ENCODE results near the gene SMURF1. TPM values are rescaled to one million over a fixed set of nuclear protein-coding genes. Genes with fewer than 3 reads are reported as not detected.
A peak's percentile ranks its signal among the peaks of the same experiment; 100 is the strongest.

The SMURF1 gene
- total RNA-seq, 8 experiments from 2014 or later: 11.1 to 24.6 (median 17.2) TPM

DNA sequence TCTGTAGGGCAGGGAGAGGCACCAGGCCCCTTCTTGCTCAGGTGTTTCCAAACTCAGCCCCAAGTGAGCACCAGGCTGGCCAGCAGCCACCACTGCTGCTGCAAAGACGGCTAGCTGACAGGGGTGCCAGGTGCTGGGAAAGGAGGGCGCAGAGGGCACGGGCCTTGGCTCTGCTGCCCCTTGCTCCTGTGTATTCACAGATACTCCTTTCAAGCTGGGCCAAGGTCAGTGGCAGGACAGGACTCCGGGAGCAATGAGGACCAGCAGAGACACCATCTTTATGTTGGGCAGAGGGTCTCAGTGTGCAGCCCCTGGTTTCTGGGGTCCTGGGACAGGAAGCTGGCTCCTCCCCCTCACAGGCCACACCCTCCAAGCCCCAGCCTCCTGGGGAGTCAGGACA lies 110.1 kb downstream of the SMURF1 start:
- WGBS, 10 experiments: 100% methylated on average over 1 of the region's 4 CpGs; no CpG with 5 or more reads in 9 of the 10 experiments
- in situ Hi-C loops (cut with MboI; ENCODE audit: low pct_unique_long_range_greater_than_20kb in 2 of 9, low sequenced_read_pairs in 9 of 9, unreplicated experiment in 9 of 9): loop anchor here in 4 of 9 experiments (25.0 kb wide), 1 partner anchor 279 kb away; no protein-coding TSS in a partner anchor
- peak in 1 of 8 experiments; percentile 15 for ATAC-seq (replicated peaks in 6 of 8)
- H3K4me1 ChIP-seq (replicated peaks in 1 of 2): no peaks in the 10 kb centered on the region
- no peak overlapping the region for H3K4me3 ChIP-seq
- H3K27ac ChIP-seq: no peak overlapping the region

DNA sequence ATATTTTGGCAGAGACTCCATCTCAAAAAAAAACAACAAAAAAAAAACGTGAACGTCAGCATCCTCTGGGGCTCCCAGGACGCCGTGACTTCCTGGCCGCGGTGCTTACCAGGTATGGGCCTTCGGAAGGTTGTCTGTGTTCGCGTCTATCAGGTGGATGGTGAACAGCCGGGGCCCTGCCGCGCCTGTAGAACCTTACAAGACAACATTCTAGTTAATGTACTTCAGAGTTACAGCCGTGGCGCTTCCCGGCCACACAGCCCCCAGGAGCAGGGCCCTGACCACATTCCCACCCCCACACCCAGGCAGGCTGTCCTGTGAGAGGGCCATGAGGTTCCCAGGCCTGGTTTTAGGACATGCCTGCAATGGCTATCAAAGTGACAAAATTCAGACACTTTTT lies 111.0 kb downstream of the SMURF1 start:
- ATAC-seq (replicated peaks in 6 of 8): no peak
- in situ Hi-C loops (cut with MboI; ENCODE audit: low pct_unique_long_range_greater_than_20kb in 2 of 9, low sequenced_read_pairs in 9 of 9, unreplicated experiment in 9 of 9): loop anchor here in 4 of 9 experiments (25.0 kb wide), 1 partner anchor 279 kb away; no protein-coding TSS in a partner anchor
- no peak overlapping the region for H3K27ac ChIP-seq
- no peak overlapping the region for H3K4me3 ChIP-seq
- H3K4me1 ChIP-seq (replicated peaks in 1 of 2): no peaks in the 10 kb centered on the region
- 75 to 100% (median 92%) methylated on average over 1 to 12 of the region's 15 CpGs; no CpG with 5 or more reads in 2 of the 10 experiments for WGBS, 10 experiments

- Histone ChIP-seq H3K4me1 (replicated peaks in 1 of 2) (no peaks in the 10 kb centered on the region), H3K4me3 (no peak overlapping the region), H3K27ac (no peak overlapping the region)
- WGBS, 10 experiments: 83 to 100% (median 98%) methylated on average over 1 to 7 of the region's 7 CpGs; no CpG with 5 or more reads in 5 of the 10 experiments
- ATAC-seq (replicated peaks in 6 of 8): no peak
- in situ Hi-C loops (cut with MboI; ENCODE audit: low pct_unique_long_range_greater_than_20kb in 2 of 9, low sequenced_read_pairs in 9 of 9, unreplicated experiment in 9 of 9): loop anchor here in 4 of 9 experiments (25.0 kb wide), 1 partner anchor 281 kb away; no protein-coding TSS in a partner anchor
These were observed 112.4 kb downstream of the SMURF1 start for GRCh38 chr7:99031496-99031895.

- Histone ChIP-seq H3K4me1 (replicated peaks in 1 of 2) (no peaks in the 10 kb centered on the region), H3K4me3 (no peak overlapping the region), H3K27ac (no peak overlapping the region)
- in situ Hi-C loops (cut with MboI; ENCODE audit: low pct_unique_long_range_greater_than_20kb in 2 of 9, low sequenced_read_pairs in 9 of 9, unreplicated experiment in 9 of 9): loop anchor here in 4 of 9 experiments (25.0 kb wide), 1 partner anchor 281 kb away; no protein-coding TSS in a partner anchor
- peak in 1 of 8 experiments; percentile 73 for ATAC-seq (replicated peaks in 6 of 8)
- 20 to 100% (median 96%) methylated on average over 1 to 5 of the region's 5 CpGs; no CpG with 5 or more reads in 1 of the 10 experiments for WGBS, 10 experiments
These were observed 113.0 kb downstream of the SMURF1 start for GRCh38 chr7:99030951-99031350.

GRCh38 chr7:99030457-99030856 lies 113.5 kb downstream of the SMURF1 start:
- in situ Hi-C loops (cut with MboI; ENCODE audit: low pct_unique_long_range_greater_than_20kb in 2 of 9, low sequenced_read_pairs in 9 of 9, unreplicated experiment in 9 of 9): loop anchor here in 4 of 9 experiments (25.0 kb wide), 1 partner anchor 282 kb away; no protein-coding TSS in a partner anchor
- ATAC-seq (replicated peaks in 6 of 8): no peak
- WGBS, 10 experiments: 88 to 100% (median 100%) methylated on average over 1 to 4 of the region's 6 CpGs; no CpG with 5 or more reads in 5 of the 10 experiments
- no peak overlapping the region for H3K27ac ChIP-seq
- H3K4me3 ChIP-seq: no peak overlapping the region
- no peaks in the 10 kb centered on the region for H3K4me1 ChIP-seq (replicated peaks in 1 of 2)

- H3K4me1 ChIP-seq (replicated peaks in 1 of 2): no peaks in the 10 kb centered on the region
- no peak overlapping the region for H3K4me3 ChIP-seq
- in situ Hi-C loops (cut with MboI; ENCODE audit: low pct_unique_long_range_greater_than_20kb in 2 of 9, low sequenced_read_pairs in 9 of 9, unreplicated experiment in 9 of 9): loop anchor here in 4 of 9 experiments (25.0 kb wide), 1 partner anchor 283 kb away; no protein-coding TSS in a partner anchor
- 73 to 100% (median 92%) methylated on average over 2 to 7 of the region's 9 CpGs; no CpG with 5 or more reads in 1 of the 10 experiments for WGBS, 10 experiments
- no peak overlapping the region for H3K27ac ChIP-seq
- ATAC-seq (replicated peaks in 6 of 8): no peak
These were observed 114.2 kb downstream of the SMURF1 start for GRCh38 chr7:99029466-99030435.

GRCh38 chr7:99028261-99028973 lies 115.5 kb downstream of the SMURF1 start:
- Histone ChIP-seq H3K4me3 (no peak overlapping the region), H3K27ac (no peak overlapping the region), H3K4me1 (replicated peaks in 1 of 2) (no peaks in the 10 kb centered on the region)
- ATAC-seq (replicated peaks in 6 of 8): peak in 2 of 8 experiments; percentile 11 to 21
- in situ Hi-C loops (cut with MboI; ENCODE audit: low pct_unique_long_range_greater_than_20kb in 2 of 9, low sequenced_read_pairs in 9 of 9, unreplicated experiment in 9 of 9): loop anchor here in 4 of 9 experiments (25.0 kb wide), 1 partner anchor 284 kb away; no protein-coding TSS in a partner anchor
- 95 to 100% (median 97%) methylated on average over 1 to 16 of the region's 27 CpGs; no CpG with 5 or more reads in 2 of the 10 experiments for WGBS, 10 experiments

- ATAC-seq (replicated peaks in 6 of 8): no peak
- H3K4me3 ChIP-seq: no peak overlapping the region
- WGBS, 10 experiments: 86 to 100% (median 91%) methylated on average over 1 to 19 of the region's 20 CpGs; no CpG with 5 or more reads in 1 of the 10 experiments
- no peak overlapping the region for H3K27ac ChIP-seq
- no peaks in the 10 kb centered on the region for H3K4me1 ChIP-seq (replicated peaks in 1 of 2)
- in situ Hi-C loops (cut with MboI; ENCODE audit: low pct_unique_long_range_greater_than_20kb in 2 of 9, low sequenced_read_pairs in 9 of 9, unreplicated experiment in 9 of 9): loop anchor here in 4 of 9 experiments (25.0 kb wide), 1 partner anchor 284 kb away; no protein-coding TSS in a partner anchor
These were observed 116.1 kb downstream of the SMURF1 start for GRCh38 chr7:99027841-99028240.

DNA sequence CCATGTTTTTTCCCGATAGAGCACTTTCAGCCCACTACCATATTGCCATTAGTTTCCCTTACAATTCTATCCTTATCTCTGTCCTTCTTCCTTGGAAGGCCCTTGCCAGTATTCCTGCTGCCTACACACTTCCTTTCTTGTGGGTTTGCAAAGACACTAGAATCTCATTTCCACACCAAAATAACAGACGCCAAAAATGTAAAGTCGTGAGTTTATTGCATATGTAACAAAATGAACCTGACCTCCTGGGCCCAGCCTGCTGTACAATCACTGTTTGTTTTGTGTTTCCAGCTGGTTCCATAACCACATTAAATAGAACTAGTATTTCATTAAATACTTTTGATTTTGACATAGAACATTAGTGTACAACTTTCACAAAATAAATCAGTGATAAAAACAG lies 116.7 kb downstream of the SMURF1 start:
- 36 to 100% (median 93%) methylated on average over 2 to 3 of the region's 3 CpGs; no CpG with 5 or more reads in 1 of the 10 experiments for WGBS, 10 experiments
- no peak for ATAC-seq (replicated peaks in 6 of 8)
- Histone ChIP-seq H3K4me3 (no peak overlapping the region), H3K27ac (no peak overlapping the region), H3K4me1 (replicated peaks in 1 of 2) (no peaks in the 10 kb centered on the region)
- in situ Hi-C loops (cut with MboI; ENCODE audit: low pct_unique_long_range_greater_than_20kb in 2 of 9, low sequenced_read_pairs in 9 of 9, unreplicated experiment in 9 of 9): loop anchor here in 4 of 9 experiments (25.0 kb wide), 1 partner anchor 285 kb away; no protein-coding TSS in a partner anchor

DNA sequence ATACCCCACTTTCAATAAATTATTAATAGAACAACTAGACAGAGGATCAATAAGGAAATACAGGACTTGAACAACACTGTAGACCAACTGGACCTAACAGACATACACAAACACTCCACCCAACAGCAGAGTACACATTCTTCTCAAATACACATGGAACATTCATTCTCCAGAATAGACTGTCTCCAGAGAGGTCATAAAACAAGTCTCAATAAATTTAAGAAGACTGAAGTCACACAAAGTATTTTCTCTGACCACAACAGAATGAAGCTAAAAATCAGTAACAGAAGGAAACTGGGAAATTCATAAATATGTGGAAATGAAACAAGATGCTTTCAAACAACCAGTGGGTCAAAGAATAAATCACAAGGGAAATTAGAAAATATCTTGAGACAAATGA lies 119.8 kb downstream of the SMURF1 start:
- no peaks in the 10 kb centered on the region for H3K4me1 ChIP-seq (replicated peaks in 1 of 2)
- in situ Hi-C loops (cut with MboI; ENCODE audit: low pct_unique_long_range_greater_than_20kb in 2 of 9, low sequenced_read_pairs in 9 of 9, unreplicated experiment in 9 of 9): no loop called here
- H3K4me3 ChIP-seq: no peak overlapping the region
- H3K27ac ChIP-seq: no peak overlapping the region
- peak in 1 of 8 experiments; percentile 54 for ATAC-seq (replicated peaks in 6 of 8)

- Histone ChIP-seq H3K4me3 (no peak overlapping the region), H3K4me1 (replicated peaks in 1 of 2) (no peaks in the 10 kb centered on the region), H3K27ac (no peak overlapping the region)
- in situ Hi-C loops (cut with MboI; ENCODE audit: low pct_unique_long_range_greater_than_20kb in 2 of 9, low sequenced_read_pairs in 9 of 9, unreplicated experiment in 9 of 9): no loop called here
- peak in 1 of 8 experiments; percentile 41 for ATAC-seq (replicated peaks in 6 of 8)
- 67 to 100% (median 95%) methylated on average over 1 to 3 of the region's 3 CpGs; no CpG with 5 or more reads in 1 of the 10 experiments for WGBS, 10 experiments
These were observed 121.9 kb downstream of the SMURF1 start for GRCh38 chr7:99021941-99022560.

DNA sequence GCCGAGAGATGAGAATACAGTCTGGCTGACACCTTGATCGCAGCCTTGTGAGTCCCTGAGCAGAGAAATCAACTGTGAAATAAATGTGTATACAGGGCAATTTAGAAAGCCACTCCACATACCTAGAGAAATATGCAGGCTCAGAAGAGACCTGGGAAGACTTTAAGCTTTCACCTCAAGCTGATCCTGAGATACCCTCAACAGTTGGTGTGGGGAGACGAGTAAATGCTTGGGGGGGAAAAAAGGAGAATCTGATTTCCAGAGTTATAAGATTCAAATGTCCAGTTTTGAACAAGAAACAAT lies 123.5 kb downstream of the SMURF1 start:
- H3K4me3 ChIP-seq: no peak overlapping the region
- in situ Hi-C loops (cut with MboI; ENCODE audit: low pct_unique_long_range_greater_than_20kb in 2 of 9, low sequenced_read_pairs in 9 of 9, unreplicated experiment in 9 of 9): no loop called here
- 77 to 100% (median 92%) methylated on average over 1 to 3 of the region's 3 CpGs for WGBS, 10 experiments
- no peaks in the 10 kb centered on the region for H3K4me1 ChIP-seq (replicated peaks in 1 of 2)
- ATAC-seq (replicated peaks in 6 of 8): no peak
- H3K27ac ChIP-seq: no peak overlapping the region

Measured in motor neuron (in vitro differentiated cells).